ENCODE measurements around the gene GNB3. TPM values are rescaled to one million over a fixed set of nuclear protein-coding genes. Genes with fewer than 3 reads are reported as not detected.

GNB3 gene
- total RNA-seq, 2 experiments from 2014 or later, result 0.50 to 1.1 TPM

DNA sequence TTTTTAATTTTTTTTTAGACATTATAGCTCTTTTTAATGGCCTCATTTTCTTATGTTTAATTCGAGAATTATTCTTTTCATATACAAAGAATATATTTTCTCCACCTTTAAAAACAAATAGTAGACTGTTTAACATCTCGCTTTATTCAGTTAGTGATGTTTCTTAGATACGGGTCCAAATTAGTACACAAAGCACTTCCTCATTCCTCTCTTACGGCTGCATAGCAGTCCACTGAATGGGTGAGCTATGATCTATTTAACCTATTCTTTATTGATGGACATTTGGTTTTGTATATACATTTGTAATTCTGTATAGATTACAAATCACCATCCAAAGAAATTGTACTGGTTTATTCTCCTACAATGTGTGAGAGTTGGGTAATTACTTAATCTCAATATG is 27.4 kb upstream of the GNB3 start:
- ChIA-PET POLR2A (interaction anchor here (0.7 kb wide), 1 partner anchor 27 kb away, joined by 3 read pairs; no protein-coding TSS in a partner anchor), CTCF (interaction anchor here (0.8 to 4.6 kb wide), 8 partner anchors 9 to 60 kb away, joined by 3 to 24 read pairs (median 5); partner anchors contain the start of gene MLF2)
- Mint-ChIP-seq H3K27ac (no peak overlapping the region), H3K9me3 (no peaks in the 10 kb centered on the region), H3K36me3 (ENCODE audit: low read depth) (no peaks in the 10 kb centered on the region), H3K27me3 (peaks cover 2% of the 10 kb centered on the region), H3K4me3 (no peak overlapping the region), H3K4me1 (ENCODE audit: low read depth) (peaks cover 7% of the 10 kb centered on the region)
- intact Hi-C loops (cut with micrococcal nuclease), result no loop called here
- TF ChIP-seq, protein P1, sequence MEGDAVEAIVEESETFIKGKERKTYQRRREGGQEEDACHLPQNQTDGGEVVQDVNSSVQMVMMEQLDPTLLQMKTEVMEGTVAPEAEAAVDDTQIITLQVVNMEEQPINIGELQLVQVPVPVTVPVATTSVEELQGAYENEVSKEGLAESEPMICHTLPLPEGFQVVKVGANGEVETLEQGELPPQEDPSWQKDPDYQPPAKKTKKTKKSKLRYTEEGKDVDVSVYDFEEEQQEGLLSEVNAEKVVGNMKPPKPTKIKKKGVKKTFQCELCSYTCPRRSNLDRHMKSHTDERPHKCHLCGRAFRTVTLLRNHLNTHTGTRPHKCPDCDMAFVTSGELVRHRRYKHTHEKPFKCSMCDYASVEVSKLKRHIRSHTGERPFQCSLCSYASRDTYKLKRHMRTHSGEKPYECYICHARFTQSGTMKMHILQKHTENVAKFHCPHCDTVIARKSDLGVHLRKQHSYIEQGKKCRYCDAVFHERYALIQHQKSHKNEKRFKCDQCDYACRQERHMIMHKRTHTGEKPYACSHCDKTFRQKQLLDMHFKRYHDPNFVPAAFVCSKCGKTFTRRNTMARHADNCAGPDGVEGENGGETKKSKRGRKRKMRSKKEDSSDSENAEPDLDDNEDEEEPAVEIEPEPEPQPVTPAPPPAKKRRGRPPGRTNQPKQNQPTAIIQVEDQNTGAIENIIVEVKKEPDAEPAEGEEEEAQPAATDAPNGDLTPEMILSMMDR (IDR thresholded peaks at IDR 0.05), result no peak
- ATAC-seq (no peak), DNase-seq (no peak)

GRCh38 chr12:6816598-6816997 is 24.1 kb upstream of the GNB3 start:
- CTCF ChIA-PET, result interaction anchor here (1.2 to 4.6 kb wide), 4 partner anchors 9 to 63 kb away, joined by 3 to 24 read pairs (median 4); partner anchors contain the start of gene MLF2

DNA sequence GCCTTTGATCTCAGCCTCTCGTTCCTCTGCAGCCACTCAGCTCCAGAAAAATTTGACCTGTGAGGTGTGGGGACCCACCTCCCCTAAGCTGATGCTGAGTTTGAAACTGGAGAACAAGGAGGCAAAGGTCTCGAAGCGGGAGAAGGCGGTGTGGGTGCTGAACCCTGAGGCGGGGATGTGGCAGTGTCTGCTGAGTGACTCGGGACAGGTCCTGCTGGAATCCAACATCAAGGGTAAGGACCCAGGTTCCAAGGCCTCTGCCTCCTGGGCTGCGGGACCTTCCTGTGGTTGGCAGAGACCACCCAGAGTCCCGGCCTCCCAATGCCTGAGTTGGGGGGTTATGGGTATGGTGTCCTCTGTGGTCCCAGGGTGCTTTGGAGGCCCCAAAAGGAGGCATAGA is 23.6 kb upstream of the GNB3 start:
- TF ChIP-seq, protein P1 (IDR thresholded peaks at IDR 0.05), result no peak
- Mint-ChIP-seq H3K4me3 (no peak overlapping the region), H3K27me3 (peaks cover 9% of the 10 kb centered on the region), H3K27ac (no peak overlapping the region), H3K9me3 (no peaks in the 10 kb centered on the region), H3K4me1 (ENCODE audit: low read depth) (peaks cover 10% of the 10 kb centered on the region), H3K36me3 (ENCODE audit: low read depth) (no peaks in the 10 kb centered on the region)
- no peak for ATAC-seq
- ChIA-PET POLR2A (no interaction called here), CTCF (interaction anchor here (1.2 to 4.6 kb wide), 4 partner anchors 8 to 64 kb away, joined by 3 to 24 read pairs (median 4); partner anchors contain the start of gene MLF2)
- intact Hi-C loops (cut with micrococcal nuclease), result no loop called here
- no peak for DNase-seq

More at GRCh38 chr12:6816598-6816997, 24.1 kb upstream of the GNB3 start:
- Mint-ChIP-seq H3K27me3 (peaks cover 6% of the 10 kb centered on the region), H3K9me3 (no peaks in the 10 kb centered on the region), H3K4me1 (ENCODE audit: low read depth) (peaks cover 7% of the 10 kb centered on the region), H3K27ac (no peak overlapping the region), H3K36me3 (ENCODE audit: low read depth) (no peaks in the 10 kb centered on the region), H3K4me3 (no peak overlapping the region)
- no peak for DNase-seq
- no peak for ATAC-seq
- POLR2A ChIA-PET, result no interaction called here
- TF ChIP-seq, protein P1 (IDR thresholded peaks at IDR 0.05), result no peak
- intact Hi-C loops (cut with micrococcal nuclease), result no loop called here

GRCh38 chr12:6817662-6818157 is 23.0 kb upstream of the GNB3 start:
- ChIA-PET CTCF (interaction anchor here (1.4 kb wide), 1 partner anchor 9 kb away, joined by 4 read pairs; no protein-coding TSS in a partner anchor), POLR2A (no interaction called here)
- ATAC-seq (no peak), DNase-seq (no peak)
- H3K27ac Mint-ChIP-seq, result no peak overlapping the region
- H3K4me1 Mint-ChIP-seq (ENCODE audit: low read depth), result peaks cover 10% of the 10 kb centered on the region
- peaks cover 14% of the 10 kb centered on the region for H3K27me3 Mint-ChIP-seq
- H3K9me3 Mint-ChIP-seq, result no peaks in the 10 kb centered on the region
- no peaks in the 10 kb centered on the region for H3K36me3 Mint-ChIP-seq (ENCODE audit: low read depth)
- intact Hi-C loops (cut with micrococcal nuclease), result no loop called here
- TF ChIP-seq, protein P1 (IDR thresholded peaks at IDR 0.05), result no peak
- no peak overlapping the region for H3K4me3 Mint-ChIP-seq

GRCh38 chr12:6818222-6818621 is 22.5 kb upstream of the GNB3 start:
- CTCF ChIA-PET, result no interaction called here
- intact Hi-C loops (cut with micrococcal nuclease), result no loop called here
- Mint-ChIP-seq H3K4me3 (no peak overlapping the region), H3K4me1 (ENCODE audit: low read depth) (peaks cover 10% of the 10 kb centered on the region), H3K27ac (no peak overlapping the region), H3K27me3 (peaks cover 19% of the 10 kb centered on the region), H3K9me3 (no peaks in the 10 kb centered on the region), H3K36me3 (ENCODE audit: low read depth) (no peaks in the 10 kb centered on the region)
- ATAC-seq, result no peak
- POLR2A ChIA-PET, result no interaction called here
- DNase-seq, result no peak
- TF ChIP-seq, protein P1 (IDR thresholded peaks at IDR 0.05), result no peak

Measured in activated CD8-positive, alpha-beta T cell treated with anti-CD3 and anti-CD28 coated beads for 36 hours (primary cell).